Activated naive CD8-positive, alpha-beta T cell treated with anti-CD3 and anti-CD28 coated beads, Interleukin-2, amount 50 U/mL, for 24 hours (primary cell): Measurements from ENCODE around the gene TECTB.

Source experiments
- ATAC-seq: fragments of 150-1000 bp; cut with Tn5 transposase; one replicate; pipeline ENCODE4 v1.10.0; 2021
- DNase-seq: peaks from one replicate; pipeline ENCODE4 v3.0.0; 2021
- H3K27ac Mint-ChIP-seq: one replicate; pipeline ENCODE4 v1.8.0; 2021; ENCODE audit warnings: mild to moderate bottlenecking, mixed read lengths
- H3K27me3 Mint-ChIP-seq: one replicate; pipeline ENCODE4 v1.8.0; 2021; ENCODE audit warnings: mixed read lengths
- H3K36me3 Mint-ChIP-seq: one replicate; pipeline ENCODE4 v1.8.0; 2021; ENCODE audit warnings: low read depth, mixed read lengths
- H3K4me1 Mint-ChIP-seq: one replicate; pipeline ENCODE4 v1.8.0; 2021; ENCODE audit warnings: mixed read lengths
- H3K4me3 Mint-ChIP-seq: one replicate; pipeline ENCODE4 v1.8.0; 2021; ENCODE audit warnings: mild to moderate bottlenecking, moderate library complexity, mixed read lengths
- H3K9me3 Mint-ChIP-seq: one replicate; pipeline ENCODE4 v1.8.0; 2021; ENCODE audit warnings: mixed read lengths

Gene TECTB

DNA sequence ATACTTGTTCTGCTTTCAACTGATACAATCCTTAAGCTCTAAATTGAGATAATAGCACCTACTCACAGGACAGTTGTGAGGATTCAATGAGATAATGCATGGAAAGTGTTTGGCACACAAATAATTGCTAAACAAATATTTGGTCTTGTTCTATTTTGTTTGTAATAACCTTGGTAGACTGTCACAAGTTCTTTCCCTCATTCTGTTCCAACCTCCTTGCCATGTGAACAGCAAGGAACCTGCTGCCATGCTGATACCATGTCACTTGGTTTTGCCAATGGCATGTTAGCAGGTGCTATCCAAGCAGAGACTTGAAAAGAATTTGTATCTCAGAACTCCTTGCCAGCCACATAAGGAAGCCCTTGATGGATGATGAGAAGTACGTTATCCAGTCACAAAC, 24.8 kb upstream of the TECTB start:
- Mint-ChIP-seq H3K4me3 (no peak overlapping the region), H3K4me1 (no peaks in the 10 kb centered on the region), H3K9me3 (no peaks in the 10 kb centered on the region), H3K27ac (no peak overlapping the region), H3K27me3 (no peaks in the 10 kb centered on the region), H3K36me3 (no peaks in the 10 kb centered on the region)
- ATAC-seq (no peak), DNase-seq (no peak)

DNA sequence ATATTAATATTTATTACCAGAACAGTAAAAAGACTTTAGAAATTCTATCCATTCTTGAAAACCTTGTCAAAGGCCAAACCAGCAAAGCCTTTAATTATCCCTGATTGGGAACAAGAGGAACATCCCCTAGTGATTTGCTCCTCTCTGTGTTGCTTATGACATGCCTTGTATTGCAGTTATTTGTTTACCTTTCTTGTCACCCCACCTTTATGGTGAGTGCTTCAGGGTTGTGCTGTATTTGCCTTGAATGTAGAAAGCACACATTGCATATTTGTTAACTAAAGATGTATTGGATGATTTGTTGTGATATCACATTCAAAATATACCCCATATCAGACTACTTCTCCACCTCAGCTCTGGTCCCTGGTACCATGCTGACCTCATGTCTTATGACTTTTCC, 23.5 kb upstream of the TECTB start:
- Mint-ChIP-seq H3K36me3 (no peaks in the 10 kb centered on the region), H3K4me1 (no peaks in the 10 kb centered on the region), H3K27me3 (no peaks in the 10 kb centered on the region), H3K4me3 (no peak overlapping the region), H3K9me3 (no peaks in the 10 kb centered on the region), H3K27ac (no peak overlapping the region)
- ATAC-seq (no peak), DNase-seq (no peak)

DNA sequence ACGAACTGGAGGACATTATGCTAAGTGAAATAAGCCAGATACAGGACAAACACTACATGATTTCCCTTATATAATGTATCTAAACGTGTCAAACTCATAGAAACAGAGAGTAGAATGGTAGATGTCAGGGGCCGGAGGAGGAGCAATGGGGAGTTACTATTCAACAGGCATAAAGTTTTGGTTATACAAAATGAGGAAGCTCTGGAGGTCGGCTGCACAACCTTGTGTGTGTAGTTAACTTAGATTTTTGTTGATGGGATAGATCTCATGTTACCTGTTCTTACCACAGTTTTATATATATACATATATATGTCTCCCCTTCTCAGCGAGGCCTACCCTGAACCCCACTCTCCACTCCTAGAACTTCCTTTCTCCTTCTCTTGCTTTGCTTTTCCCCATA, 22.4 kb upstream of the TECTB start:
- H3K9me3 Mint-ChIP-seq = no peaks in the 10 kb centered on the region
- DNase-seq = no peak
- H3K27me3 Mint-ChIP-seq = no peaks in the 10 kb centered on the region
- no peaks in the 10 kb centered on the region for H3K36me3 Mint-ChIP-seq
- no peak for ATAC-seq
- no peak overlapping the region for H3K27ac Mint-ChIP-seq
- H3K4me3 Mint-ChIP-seq = no peak overlapping the region
- H3K4me1 Mint-ChIP-seq = no peaks in the 10 kb centered on the region

DNA sequence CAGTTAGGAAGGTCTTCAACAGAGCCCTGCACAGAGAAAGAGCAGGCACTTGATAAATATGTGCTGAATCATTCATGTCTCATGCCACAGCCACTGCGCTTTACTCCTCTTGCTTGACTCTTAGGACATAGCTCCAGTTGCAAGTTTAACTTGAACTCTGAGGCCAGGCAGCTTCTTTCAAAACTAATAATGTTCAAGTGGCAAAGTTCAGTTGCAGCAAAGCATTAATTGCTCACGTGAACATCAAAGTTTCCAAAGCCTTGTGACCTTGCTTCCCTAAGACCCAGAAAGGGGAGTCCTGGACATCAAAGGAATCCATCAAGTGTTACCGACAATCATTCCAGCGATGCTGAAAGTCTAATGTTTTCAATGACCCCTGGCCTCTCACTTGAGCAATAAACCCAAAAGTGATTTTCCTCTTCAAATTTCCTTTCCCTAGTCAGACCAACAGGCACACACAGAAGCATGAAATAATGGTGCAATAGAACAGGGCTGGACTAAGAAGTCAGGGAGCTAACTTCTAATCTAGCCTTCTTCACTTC, 21.8 kb upstream of the TECTB start:
- no peak for ATAC-seq
- Mint-ChIP-seq H3K9me3 (no peaks in the 10 kb centered on the region), H3K36me3 (no peaks in the 10 kb centered on the region), H3K27ac (no peak overlapping the region), H3K4me3 (no peak overlapping the region), H3K27me3 (no peaks in the 10 kb centered on the region), H3K4me1 (no peaks in the 10 kb centered on the region)
- DNase-seq = no peak

DNA sequence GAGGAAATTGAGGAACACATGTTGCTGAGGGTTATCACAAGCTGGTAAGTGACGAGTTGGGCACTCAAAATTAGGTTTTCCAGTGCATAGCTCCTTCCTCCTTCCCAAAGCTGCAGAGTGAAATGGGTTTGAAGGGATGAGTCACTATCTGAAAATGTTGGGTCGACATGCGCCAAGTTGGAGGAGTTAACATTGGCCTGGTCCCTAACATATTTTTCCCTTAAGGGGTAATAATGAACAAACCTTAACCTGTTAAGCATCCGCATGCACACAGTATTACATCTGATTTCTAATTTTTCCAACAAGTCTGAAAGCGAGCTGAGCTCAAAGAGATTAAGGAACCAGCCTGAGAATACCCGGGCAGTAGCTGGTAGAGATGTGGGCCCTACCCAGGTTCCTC, 20.7 kb upstream of the TECTB start:
- Mint-ChIP-seq H3K9me3 (no peaks in the 10 kb centered on the region), H3K4me3 (no peak overlapping the region), H3K27me3 (no peaks in the 10 kb centered on the region), H3K36me3 (no peaks in the 10 kb centered on the region), H3K4me1 (no peaks in the 10 kb centered on the region), H3K27ac (no peak overlapping the region)
- no peak for DNase-seq
- ATAC-seq = no peak

DNA sequence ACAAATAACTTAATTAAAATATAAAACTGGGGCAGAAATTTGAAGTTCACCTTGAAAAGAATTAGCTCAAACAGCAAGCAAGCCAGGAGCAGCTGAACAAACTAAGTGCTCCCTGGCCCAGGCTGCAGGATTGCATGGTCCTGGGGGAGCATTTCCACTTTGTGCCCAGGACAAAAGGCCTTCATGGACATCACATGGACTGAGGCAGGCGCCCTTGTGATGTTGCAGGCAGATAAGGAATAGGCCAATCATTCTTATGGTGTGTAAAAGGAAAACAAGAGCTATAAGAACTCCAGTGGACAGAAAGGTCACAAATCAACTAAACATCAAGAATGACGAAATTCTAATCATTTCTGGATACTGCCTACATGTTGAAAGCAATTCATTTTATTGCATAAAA, 17.5 kb upstream of the TECTB start:
- Mint-ChIP-seq H3K4me3 (no peak overlapping the region), H3K9me3 (no peaks in the 10 kb centered on the region), H3K27ac (no peak overlapping the region), H3K27me3 (peaks cover 8% of the 10 kb centered on the region), H3K4me1 (peaks cover 2% of the 10 kb centered on the region), H3K36me3 (no peaks in the 10 kb centered on the region)
- ATAC-seq (no peak), DNase-seq (no peak)

DNA sequence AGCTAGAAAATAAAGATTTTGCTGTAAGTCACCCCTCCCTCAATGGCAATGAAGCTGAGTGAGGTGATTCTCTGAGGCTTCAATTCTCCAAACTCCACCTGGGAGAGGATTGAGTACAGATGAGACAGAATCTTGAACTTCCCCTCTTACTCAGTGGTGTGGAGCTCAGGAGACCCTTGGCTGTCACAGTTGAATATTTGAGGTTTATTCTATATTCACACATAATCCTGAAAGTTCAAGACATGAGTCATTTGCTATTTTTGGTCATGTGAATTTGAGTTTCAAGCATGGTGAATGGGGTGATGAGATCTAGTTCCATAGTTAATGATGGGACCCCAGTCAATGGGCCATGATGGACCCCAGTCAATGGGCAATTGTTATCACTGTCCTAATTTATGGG, 13.9 kb upstream of the TECTB start:
- DNase-seq = no peak
- ATAC-seq = peak; percentile 52
- Mint-ChIP-seq H3K36me3 (no peaks in the 10 kb centered on the region), H3K4me1 (peaks cover 2% of the 10 kb centered on the region), H3K27me3 (peaks cover 8% of the 10 kb centered on the region), H3K4me3 (no peak overlapping the region), H3K9me3 (no peaks in the 10 kb centered on the region), H3K27ac (no peak overlapping the region)

DNA sequence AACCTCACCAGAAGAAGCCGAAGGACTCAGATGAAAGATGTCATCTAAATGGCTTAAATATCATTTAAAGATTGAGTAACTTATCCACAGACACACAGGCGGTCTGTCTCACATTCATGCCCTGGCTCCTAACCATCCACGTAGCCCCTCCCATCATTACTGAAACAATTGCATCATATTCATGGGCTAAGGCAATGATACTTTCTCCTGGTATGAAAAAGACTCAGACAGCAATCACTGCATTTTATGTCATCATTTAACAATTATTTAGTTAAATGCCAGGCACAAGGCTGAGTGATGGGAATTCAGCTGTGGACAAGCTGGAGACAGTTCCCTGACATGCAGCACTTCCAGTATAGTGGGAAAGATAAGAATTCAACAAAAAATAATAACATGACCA, 11.2 kb upstream of the TECTB start:
- Mint-ChIP-seq H3K27me3 (peaks cover 8% of the 10 kb centered on the region), H3K36me3 (no peaks in the 10 kb centered on the region), H3K4me1 (peaks cover 2% of the 10 kb centered on the region), H3K4me3 (no peak overlapping the region), H3K27ac (no peak overlapping the region), H3K9me3 (no peaks in the 10 kb centered on the region)
- DNase-seq (no peak), ATAC-seq (no peak)

DNA sequence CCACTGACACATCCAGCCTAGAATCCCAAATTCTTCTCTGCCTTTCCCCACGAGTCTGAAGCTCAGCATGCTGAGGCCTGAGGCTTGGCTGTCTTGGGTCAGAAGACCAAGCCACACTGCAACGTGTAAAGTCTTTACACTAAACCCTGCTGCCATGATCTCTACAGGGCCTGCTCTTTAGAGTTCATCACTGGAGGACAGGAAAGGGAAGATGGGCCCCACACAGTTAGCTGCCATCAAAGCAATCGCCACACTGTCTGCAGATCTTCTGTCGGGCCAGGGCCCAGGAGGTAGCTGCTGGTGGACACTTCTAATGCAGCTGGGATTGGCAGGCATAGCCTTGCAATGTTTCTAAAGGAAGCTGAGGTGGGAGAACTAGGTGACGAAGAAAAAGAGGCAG, 8.4 kb upstream of the TECTB start:
- Mint-ChIP-seq H3K27ac (no peak overlapping the region), H3K27me3 (peaks cover 6% of the 10 kb centered on the region), H3K36me3 (no peaks in the 10 kb centered on the region), H3K4me1 (no peaks in the 10 kb centered on the region), H3K4me3 (no peak overlapping the region), H3K9me3 (no peaks in the 10 kb centered on the region)
- no peak for DNase-seq
- ATAC-seq = no peak

DNA sequence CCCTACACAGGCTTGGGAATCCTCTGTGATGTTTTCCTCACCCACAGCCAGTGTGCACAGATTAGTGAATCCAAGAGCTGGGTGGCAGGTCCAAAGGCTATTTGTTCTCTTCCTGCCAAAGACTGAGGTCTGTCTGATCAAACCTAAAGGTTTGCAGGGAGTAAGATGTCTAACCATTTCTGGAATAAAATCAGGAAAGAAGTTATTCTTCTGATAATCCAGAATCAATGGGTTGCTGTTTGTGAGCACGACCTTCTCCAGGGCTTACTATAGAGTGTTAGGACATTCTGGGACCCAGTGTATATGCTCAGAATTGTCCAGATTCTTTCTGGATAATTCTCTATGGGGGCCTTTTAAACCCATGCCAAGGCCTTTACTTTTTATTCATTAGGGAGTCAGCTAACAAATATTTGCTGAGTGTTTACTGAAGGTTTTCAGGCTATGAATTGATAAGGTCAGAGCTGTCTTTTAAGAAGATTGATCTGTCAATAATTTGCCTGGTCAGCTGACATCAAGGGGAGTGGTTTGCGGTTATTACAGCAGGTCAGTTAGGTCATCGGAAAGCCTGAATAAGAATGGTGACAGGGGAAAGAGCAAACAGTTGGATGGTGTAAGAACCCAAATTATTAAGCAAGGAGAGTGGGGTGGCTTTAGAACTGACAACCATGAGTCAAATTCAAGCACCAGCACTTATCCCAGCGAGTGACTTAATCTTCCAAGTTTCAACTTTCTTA, 7.5 kb upstream of the TECTB start:
- DNase-seq = no peak
- Mint-ChIP-seq H3K4me3 (no peak overlapping the region), H3K27me3 (peaks cover 12% of the 10 kb centered on the region), H3K36me3 (no peaks in the 10 kb centered on the region), H3K9me3 (no peaks in the 10 kb centered on the region), H3K27ac (no peak overlapping the region), H3K4me1 (no peaks in the 10 kb centered on the region)
- ATAC-seq = no peak

DNA sequence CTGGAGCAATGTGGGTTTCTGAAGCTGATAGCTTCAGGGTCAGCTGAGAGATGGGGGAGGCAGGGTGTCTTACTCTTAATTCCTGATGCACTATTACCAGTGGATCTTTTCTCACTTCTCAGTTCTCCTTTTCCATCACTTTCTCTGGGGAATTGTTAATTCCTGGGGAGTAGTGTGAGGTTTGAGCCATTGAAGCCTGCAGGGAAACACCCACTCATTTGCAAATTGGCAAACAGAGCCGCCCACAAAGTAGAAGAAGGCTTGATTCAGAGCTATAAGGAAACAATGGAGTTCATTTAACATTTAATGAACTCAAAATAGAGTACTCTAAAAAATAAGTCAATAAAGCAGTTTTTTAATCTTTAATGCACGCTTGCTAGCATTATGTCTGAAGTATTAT, 4.3 kb upstream of the TECTB start:
- peaks cover 21% of the 10 kb centered on the region for H3K27me3 Mint-ChIP-seq
- no peak overlapping the region for H3K27ac Mint-ChIP-seq
- no peaks in the 10 kb centered on the region for H3K4me1 Mint-ChIP-seq
- H3K36me3 Mint-ChIP-seq = no peaks in the 10 kb centered on the region
- DNase-seq (no peak), ATAC-seq (no peak)
- no peak overlapping the region for H3K4me3 Mint-ChIP-seq
- no peaks in the 10 kb centered on the region for H3K9me3 Mint-ChIP-seq

DNA sequence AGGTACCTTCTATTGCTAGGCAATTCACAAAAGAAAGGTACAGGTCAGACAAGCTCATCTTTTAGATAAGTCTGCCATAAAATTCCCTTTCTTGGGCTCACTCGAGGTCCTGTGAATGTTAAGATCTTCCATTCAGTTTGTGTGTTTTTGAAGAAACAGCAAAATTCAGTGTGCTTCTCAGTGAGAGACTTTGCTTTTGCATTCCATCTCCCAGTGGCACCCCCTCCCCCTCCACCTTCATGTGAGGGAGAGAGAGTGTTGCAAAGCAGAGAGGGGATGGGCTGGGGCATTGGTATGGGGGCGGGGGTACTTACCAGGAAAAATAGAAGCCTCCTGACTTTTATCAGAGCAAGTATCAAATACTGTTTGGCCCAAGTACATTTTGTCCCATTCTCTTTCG, 3.8 kb upstream of the TECTB start:
- no peak overlapping the region for H3K4me3 Mint-ChIP-seq
- DNase-seq (no peak), ATAC-seq (no peak)
- H3K27me3 Mint-ChIP-seq = peaks cover 21% of the 10 kb centered on the region
- no peak overlapping the region for H3K27ac Mint-ChIP-seq
- H3K4me1 Mint-ChIP-seq = no peaks in the 10 kb centered on the region
- no peaks in the 10 kb centered on the region for H3K9me3 Mint-ChIP-seq
- no peaks in the 10 kb centered on the region for H3K36me3 Mint-ChIP-seq

DNA sequence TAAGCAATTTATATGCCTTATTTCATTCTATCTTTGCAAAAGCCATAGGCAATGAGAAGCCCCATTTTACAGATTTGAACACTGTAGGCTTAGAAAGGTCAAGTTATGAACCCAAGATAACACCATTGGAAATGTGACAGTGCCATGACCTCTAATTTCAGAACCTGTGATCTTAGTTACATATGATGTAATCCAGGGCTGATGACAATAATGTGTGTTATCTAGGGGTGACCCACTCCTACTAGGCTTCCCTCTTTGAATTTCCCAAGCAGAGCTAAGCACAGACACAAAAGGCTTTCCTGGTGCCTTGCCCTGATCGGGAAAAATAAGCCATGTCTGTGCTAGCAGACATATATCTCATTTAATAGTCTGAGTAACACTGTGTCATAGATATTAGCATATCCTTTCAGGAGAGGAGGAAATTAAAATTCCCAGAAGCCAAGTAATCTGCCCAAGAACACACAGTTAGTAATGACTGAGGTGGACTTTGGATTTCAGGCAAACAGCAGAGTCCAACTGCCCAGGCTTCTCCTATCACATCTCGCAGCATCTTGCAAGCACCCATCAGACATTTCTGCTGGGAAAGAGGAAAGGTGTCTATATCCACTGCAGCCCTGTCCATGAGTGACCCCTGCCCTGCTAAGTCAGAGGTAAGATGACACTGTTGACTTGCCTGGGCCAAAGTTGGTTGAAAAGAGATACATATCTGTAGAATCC, 2.8 kb upstream of the TECTB start:
- DNase-seq (no peak), ATAC-seq (no peak)
- Mint-ChIP-seq H3K27ac (no peak overlapping the region), H3K9me3 (no peaks in the 10 kb centered on the region), H3K27me3 (peaks cover 21% of the 10 kb centered on the region), H3K4me1 (no peaks in the 10 kb centered on the region), H3K36me3 (no peaks in the 10 kb centered on the region), H3K4me3 (no peak overlapping the region)

DNA sequence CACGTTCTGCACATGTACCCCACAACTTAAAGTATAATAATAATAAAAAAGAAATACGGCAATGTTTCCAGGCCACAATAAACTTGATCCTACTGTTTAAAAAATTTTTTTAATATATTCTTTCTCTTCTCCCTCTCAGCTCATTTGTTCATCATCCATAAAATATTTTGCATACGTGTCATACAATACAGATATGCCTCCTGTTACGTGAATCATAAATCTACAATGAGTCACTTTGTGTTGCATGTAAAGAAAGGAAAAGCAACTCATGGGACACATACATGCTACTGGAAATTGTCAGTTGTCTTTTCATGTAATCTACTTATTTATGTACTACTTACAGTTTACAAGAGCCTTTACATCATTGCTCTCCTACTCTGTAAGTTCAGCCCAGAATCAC, 1.1 kb upstream of the TECTB start:
- Mint-ChIP-seq H3K4me1 (no peaks in the 10 kb centered on the region), H3K27me3 (peaks cover 21% of the 10 kb centered on the region), H3K9me3 (no peaks in the 10 kb centered on the region), H3K27ac (no peak overlapping the region), H3K36me3 (no peaks in the 10 kb centered on the region), H3K4me3 (no peak overlapping the region)
- DNase-seq (no peak), ATAC-seq (no peak)
